Erythroblast (primary cell): ENCODE results near the gene NXPH2.

Experiments
- GATA1 ChIP-seq: IDR thresholded peaks from 2 replicates; pipeline ENCODE4 v1.6.1; 2011; ENCODE audit warnings: low read depth, mild to moderate bottlenecking, control low read depth, low read length, moderate library complexity
- POLR2A ChIP-seq: IDR thresholded peaks from 2 replicates; pipeline ENCODE4 v1.6.1; 2011; ENCODE audit warnings: mild to moderate bottlenecking, low read length

- TF ChIP-seq POLR2A (no peak), GATA1 (no peak)
Observed at GRCh38 chr2:138671566-138671965, 108.6 kb downstream of the NXPH2 start.
